OCI-LY1 (cell line): ENCODE data around the gene GCLM.

Experiments
- CTCF ChIP-seq: fragments of 200-600 bp; sonication (generic), shearing (Covaris generic); IDR thresholded peaks from 2 replicates; pipeline ENCODE4 v1.5.1; 2017; ENCODE audit warnings: mild to moderate bottlenecking, antibody characterized with exemption, low read length, moderate library complexity, mixed read lengths
- EZH2 ChIP-seq: fragments of 200-600 bp; sonication (generic), shearing (Covaris generic); IDR thresholded peaks from 2 replicates; pipeline ENCODE4 v1.8.0; 2017; ENCODE audit warnings: borderline replicate concordance, mixed run types, mild to moderate bottlenecking, antibody characterized with exemption, low read length, moderate library complexity, mixed read lengths

DNA sequence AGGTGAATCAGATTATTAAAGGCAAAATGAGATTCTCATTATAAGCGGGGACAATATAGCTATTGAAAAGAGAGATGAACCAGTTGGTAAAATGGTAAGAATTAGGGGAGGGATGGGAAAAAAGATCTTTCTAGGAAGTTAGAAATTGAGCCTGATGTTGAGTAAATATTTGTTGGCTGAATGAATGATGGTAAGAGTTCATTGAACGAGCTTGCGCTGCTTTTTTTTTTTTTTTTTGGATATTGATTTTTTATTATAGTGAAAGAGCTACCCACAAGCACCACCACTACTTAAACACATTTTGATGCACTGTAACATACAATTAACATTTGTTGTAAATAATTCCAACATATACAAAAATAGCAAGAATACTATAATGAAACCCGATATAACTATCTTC is 1.1 kb upstream of the GCLM start:
- no peak for TF ChIP-seq CTCF
- TF ChIP-seq EZH2, result no peak
